Tibial nerve (tissue), 4 donors: ENCODE data around the gene PRRT1. TPM values are rescaled to one million over a fixed set of nuclear protein-coding genes. Genes with fewer than 3 reads are reported as not detected.
"Not testable (repeated sequence)": the region's sequence is repeated elsewhere in the genome, so short reads cannot be mapped to it uniquely, and the experiment has no call there.

ENCODE experiments used
- DNase-seq, 2 donors: peaks; one replicate each; pipeline ENCODE4 v3.0.0-alpha.2; 2019; ENCODE audit warnings: low spot score in 2 of 2
- H3K27ac ChIP-seq, 4 donors: fragments of 200-600 bp; sonication (generic) in 3 of 4; one replicate each; pipeline ENCODE4 v1.5.1; 2017 to 2019; ENCODE audit warnings: mild to moderate bottlenecking in 1 of 4
- H3K27me3 ChIP-seq, 2 donors: fragments of 200-600 bp; sonication (generic) in 1 of 2; one replicate each; pipeline versions ENCODE4 v1.5.1 to v1.6.0; 2017 to 2019
- H3K36me3 ChIP-seq, 3 donors: fragments of 200-600 bp; sonication (generic); one replicate each; pipeline ENCODE4 v1.5.1; 2018 to 2019
- H3K4me1 ChIP-seq, 4 donors: fragments of 200-600 bp; sonication (generic) in 3 of 4; one replicate each; pipeline ENCODE4 v1.5.1; 2017 to 2019
- H3K4me3 ChIP-seq, 4 donors: fragments of 200-600 bp; sonication (generic) in 3 of 4; one replicate each; pipeline ENCODE4 v1.5.1; 2017 to 2019; ENCODE audit warnings: mild to moderate bottlenecking in 1 of 4, moderate library complexity in 1 of 4
- H3K9me3 ChIP-seq, 4 donors: fragments of 200-600 bp; sonication (generic) in 3 of 4; one replicate each; pipeline ENCODE4 v1.5.1; 2017 to 2019
- EP300 ChIP-seq, 2 donors: sonication (generic); formaldehyde crosslinking; IDR thresholded peaks; one replicate each; pipeline ENCODE4 v1.6.1; 2017; ENCODE audit warnings: antibody characterized with exemption in 2 of 2, mild to moderate bottlenecking in 1 of 2
- POLR2A ChIP-seq, 2 donors: fragments of 450-650 bp; IDR thresholded peaks; one replicate each; pipeline ENCODE4 v1.6.1; 2017; ENCODE audit warnings: antibody characterized with exemption in 2 of 2, mild to moderate bottlenecking in 2 of 2, moderate library complexity in 2 of 2
- WGBS, 2 donors: methylation state at CpG; one replicate each; pipeline ENCODE4 v1.1.5; 2018; 5-methylcytosine and 5-hydroxymethylcytosine counted together
- total RNA-seq, 4 donors: library from RNA; depleted of rRNA; stranded (reverse); fragments of >200 nt; gene quantifications; one replicate each; pipeline ENCODE4 v1.1.0, GENCODE V29; 2016
- TF ChIP-seq, protein P1 (sequence below), 5 experiments: fragments of 200-600 bp in 3 of 5; fragments of 450-650 bp in 2 of 5; sonication (generic) in 3 of 5; IDR thresholded peaks; one replicate each; pipeline ENCODE4 v1.5.1; 2016 to 2019; ENCODE audit warnings: antibody characterized with exemption in 5 of 5, mild to moderate bottlenecking in 3 of 5, moderate library complexity in 2 of 5

PRRT1 gene
- total RNA-seq, 4 donors from 2014 or later = 0.21 to 2.7 (median 1.7) TPM

DNA sequence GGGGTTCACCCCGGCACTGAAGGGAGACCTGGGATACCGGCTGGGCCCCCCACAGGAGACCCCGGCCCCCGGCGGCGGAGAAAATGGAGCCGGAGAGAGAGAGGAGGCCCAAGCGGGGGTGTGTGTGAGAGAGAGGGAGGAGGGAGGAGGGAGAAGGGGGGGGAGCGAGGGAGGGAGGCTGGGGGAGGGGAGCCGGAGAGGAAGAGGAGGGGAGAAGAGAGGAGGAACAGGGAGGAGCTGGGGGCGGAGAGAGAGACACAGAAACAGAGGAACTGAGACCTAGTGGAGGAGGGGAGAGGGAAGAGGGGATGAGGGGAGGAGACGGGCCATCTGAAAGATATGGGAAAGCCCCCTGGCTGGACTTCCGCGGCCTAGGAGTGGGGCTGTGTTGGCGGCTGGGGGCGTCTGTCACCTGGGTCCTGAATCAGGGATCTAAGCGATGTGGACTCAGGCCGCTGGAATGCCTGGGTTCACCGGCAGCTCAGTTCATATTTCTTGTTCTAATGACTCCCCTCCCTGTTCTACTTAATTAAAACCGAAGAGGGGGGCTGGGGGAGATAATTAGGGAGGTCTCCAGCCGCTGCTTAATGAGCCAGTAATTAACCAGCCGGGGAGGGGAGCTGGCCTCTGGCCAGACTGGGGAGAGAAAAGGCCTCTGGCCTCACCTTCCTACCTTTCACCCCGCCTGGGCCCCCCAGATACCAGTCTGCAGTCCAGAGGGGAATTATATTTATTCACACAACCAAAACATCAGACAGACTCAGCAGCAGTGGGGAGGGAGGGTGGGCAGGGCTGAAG is 38.5 kb upstream of the PRRT1 start, which contains the start of gene PBX2:
TSS of gene PBX2 (minus strand) at position 149 of the 798 bp plus-strand sequence. CDS start 287 bp downstream, outside the sequence.
- Histone ChIP-seq H3K36me3 (peaks cover 0 to 20% (median 6%) of the 10 kb centered on the region in 3 donors), H3K9me3 (no peaks in the 10 kb centered on the region), H3K4me3 (peak within 1 kb of the TSS; percentile 60 to 89 (median 75)), H3K27ac (peak within 1 kb of the TSS; percentile 97 to 100 (median 99)), H3K27me3 (no peaks in the 10 kb centered on the region), H3K4me1 (peaks cover 0 to 88% (median 63%) of the 10 kb centered on the region in 4 donors)
- 1 to 2% methylated on average over 15 to 22 of the region's 23 CpGs for WGBS, 2 donors
- TF ChIP-seq, protein P1, sequence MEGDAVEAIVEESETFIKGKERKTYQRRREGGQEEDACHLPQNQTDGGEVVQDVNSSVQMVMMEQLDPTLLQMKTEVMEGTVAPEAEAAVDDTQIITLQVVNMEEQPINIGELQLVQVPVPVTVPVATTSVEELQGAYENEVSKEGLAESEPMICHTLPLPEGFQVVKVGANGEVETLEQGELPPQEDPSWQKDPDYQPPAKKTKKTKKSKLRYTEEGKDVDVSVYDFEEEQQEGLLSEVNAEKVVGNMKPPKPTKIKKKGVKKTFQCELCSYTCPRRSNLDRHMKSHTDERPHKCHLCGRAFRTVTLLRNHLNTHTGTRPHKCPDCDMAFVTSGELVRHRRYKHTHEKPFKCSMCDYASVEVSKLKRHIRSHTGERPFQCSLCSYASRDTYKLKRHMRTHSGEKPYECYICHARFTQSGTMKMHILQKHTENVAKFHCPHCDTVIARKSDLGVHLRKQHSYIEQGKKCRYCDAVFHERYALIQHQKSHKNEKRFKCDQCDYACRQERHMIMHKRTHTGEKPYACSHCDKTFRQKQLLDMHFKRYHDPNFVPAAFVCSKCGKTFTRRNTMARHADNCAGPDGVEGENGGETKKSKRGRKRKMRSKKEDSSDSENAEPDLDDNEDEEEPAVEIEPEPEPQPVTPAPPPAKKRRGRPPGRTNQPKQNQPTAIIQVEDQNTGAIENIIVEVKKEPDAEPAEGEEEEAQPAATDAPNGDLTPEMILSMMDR (IDR thresholded peaks at IDR 0.05) = peak in 1 of 5 experiments; percentile 25
- TF ChIP-seq POLR2A (IDR thresholded peaks at IDR 0.05) (peak; percentile 67 to 95), EP300 (IDR thresholded peaks at IDR 0.05) (peak; percentile 19 to 96)
- DNase-seq = peak; percentile 92 to 97

DNA sequence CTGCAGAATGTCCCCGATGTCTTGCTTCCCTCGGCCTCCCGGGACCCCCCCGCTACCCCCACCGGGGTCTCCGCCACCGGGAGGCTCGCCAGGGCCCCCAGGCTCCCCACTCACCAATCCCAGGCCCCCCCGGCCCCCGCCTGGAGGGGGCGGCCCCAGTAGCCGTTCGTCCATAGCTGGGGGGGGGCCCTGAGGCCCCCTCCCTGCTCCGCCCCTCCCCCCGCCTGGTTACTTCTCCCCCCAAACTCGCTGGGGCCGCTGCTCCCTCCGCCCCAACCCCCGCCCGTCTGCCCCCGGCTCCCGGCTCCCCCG is 38.0 kb upstream of the PRRT1 start:
- H3K9me3 ChIP-seq = no peaks in the 10 kb centered on the region
- DNase-seq = no peak
- TF ChIP-seq, protein P1 (IDR thresholded peaks at IDR 0.05) = no peak
- no peak for TF ChIP-seq POLR2A (IDR thresholded peaks at IDR 0.05)
- TF ChIP-seq EP300 (IDR thresholded peaks at IDR 0.05) = no peak
- WGBS, 2 donors = 0 to 14% methylated on average over 1 to 6 of the region's 23 CpGs
- no peaks in the 10 kb centered on the region for H3K27me3 ChIP-seq
- H3K4me1 ChIP-seq = peaks cover 0 to 87% (median 59%) of the 10 kb centered on the region in 4 donors
- peaks cover 0 to 20% (median 6%) of the 10 kb centered on the region in 3 donors for H3K36me3 ChIP-seq
- H3K4me3 ChIP-seq = peak overlapping the region; percentile 60 to 89 (median 75)
- peak overlapping the region; percentile 97 to 100 (median 99) for H3K27ac ChIP-seq

DNA sequence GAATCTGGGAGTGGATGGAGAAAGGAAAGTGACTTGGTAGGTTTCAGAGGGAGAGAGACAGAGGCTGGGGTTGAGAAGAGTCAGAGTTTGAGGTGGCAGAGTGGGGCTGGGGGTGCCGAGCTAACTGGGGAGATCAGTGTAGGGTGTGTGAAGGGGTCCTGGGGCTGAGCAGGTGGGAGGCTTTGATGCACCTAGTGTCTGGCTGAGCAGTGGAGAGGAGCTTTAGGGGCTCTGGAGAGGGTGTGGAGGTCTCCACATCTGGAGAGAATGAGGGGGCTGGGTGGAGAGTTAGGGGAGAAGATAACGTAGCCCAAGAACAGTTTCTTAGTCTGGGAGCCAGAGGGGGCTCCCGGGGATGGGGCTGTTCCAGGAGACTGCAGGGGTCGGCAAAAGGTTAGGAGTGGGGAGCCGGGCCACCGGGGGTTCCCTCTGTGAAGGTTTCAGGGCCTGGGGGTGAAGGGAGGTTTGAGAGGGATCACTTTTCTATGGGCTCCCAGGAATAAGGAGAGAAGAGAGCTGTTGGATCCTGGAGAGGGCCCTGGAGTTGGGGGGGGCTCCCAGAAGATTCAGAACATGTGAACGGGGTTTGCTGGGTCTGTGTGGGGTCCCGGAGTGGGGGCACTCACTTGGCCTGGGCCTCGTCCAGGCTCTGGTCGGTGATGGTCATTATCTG is 37.5 kb upstream of the PRRT1 start:
- H3K4me3 ChIP-seq = peak overlapping the region; percentile 60 to 89 (median 75)
- no peak for TF ChIP-seq EP300 (IDR thresholded peaks at IDR 0.05)
- TF ChIP-seq, protein P1 (IDR thresholded peaks at IDR 0.05) = no peak
- TF ChIP-seq POLR2A (IDR thresholded peaks at IDR 0.05) = no peak
- H3K4me1 ChIP-seq = peaks cover 0 to 87% (median 54%) of the 10 kb centered on the region in 4 donors
- no peak for DNase-seq
- WGBS, 2 donors = 2% methylated on average over 10 of the region's 10 CpGs
- peaks cover 0 to 22% (median 6%) of the 10 kb centered on the region in 3 donors for H3K36me3 ChIP-seq
- H3K9me3 ChIP-seq = no peaks in the 10 kb centered on the region
- H3K27me3 ChIP-seq = no peaks in the 10 kb centered on the region
- H3K27ac ChIP-seq = peak overlapping the region; percentile 97 to 100 (median 99)

DNA sequence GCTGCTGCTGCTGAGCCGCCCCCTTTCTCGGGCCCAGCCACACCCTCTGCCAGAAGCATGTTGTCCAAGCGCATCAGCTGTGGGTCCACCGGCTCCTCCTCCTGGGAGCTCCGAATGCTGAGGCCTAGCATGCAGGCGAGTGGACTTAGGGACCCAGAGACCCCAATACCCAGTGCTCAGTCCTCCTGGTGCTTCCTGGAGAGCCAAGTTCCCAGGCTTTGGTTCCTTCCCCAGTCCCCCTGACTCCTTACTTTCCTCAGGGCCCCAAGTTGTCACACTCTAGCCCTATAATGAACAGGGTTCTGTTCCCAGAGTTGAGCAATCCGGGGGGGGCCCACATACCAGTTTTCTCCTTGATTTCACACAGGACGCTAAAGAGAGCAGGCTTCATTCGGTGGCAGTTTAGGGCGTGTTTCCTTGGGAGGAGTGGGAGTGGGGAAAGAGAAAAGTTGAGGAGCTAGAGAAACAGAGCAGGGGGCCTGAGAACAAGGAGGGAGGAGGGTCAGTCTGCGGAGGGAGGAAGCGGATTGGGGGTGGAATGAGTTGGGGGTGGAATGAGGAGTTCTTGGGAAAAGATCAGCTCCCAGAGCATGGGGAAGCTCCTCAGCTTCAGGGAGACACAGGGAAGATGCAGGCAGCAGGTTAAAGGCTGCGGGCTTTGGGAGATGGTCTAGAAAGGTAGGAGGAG is 36.8 kb upstream of the PRRT1 start:
- DNase-seq = peak in 1 of 2 donors; percentile 55
- H3K27me3 ChIP-seq = no peaks in the 10 kb centered on the region
- peak overlapping the region; percentile 60 to 89 (median 75) for H3K4me3 ChIP-seq
- peaks cover 0 to 29% (median 8%) of the 10 kb centered on the region in 3 donors for H3K36me3 ChIP-seq
- H3K4me1 ChIP-seq = peaks cover 0 to 86% (median 50%) of the 10 kb centered on the region in 4 donors
- WGBS, 2 donors = 2 to 14% methylated on average over 9 to 12 of the region's 13 CpGs
- H3K9me3 ChIP-seq = no peaks in the 10 kb centered on the region
- TF ChIP-seq EP300 (IDR thresholded peaks at IDR 0.05) (peak in 1 of 2 donors; percentile 64), POLR2A (IDR thresholded peaks at IDR 0.05) (peak in 1 of 2 donors; percentile 34)
- TF ChIP-seq, protein P1 (IDR thresholded peaks at IDR 0.05) = no peak
- H3K27ac ChIP-seq = peak overlapping the region; percentile 97 to 100 (median 99)

DNA sequence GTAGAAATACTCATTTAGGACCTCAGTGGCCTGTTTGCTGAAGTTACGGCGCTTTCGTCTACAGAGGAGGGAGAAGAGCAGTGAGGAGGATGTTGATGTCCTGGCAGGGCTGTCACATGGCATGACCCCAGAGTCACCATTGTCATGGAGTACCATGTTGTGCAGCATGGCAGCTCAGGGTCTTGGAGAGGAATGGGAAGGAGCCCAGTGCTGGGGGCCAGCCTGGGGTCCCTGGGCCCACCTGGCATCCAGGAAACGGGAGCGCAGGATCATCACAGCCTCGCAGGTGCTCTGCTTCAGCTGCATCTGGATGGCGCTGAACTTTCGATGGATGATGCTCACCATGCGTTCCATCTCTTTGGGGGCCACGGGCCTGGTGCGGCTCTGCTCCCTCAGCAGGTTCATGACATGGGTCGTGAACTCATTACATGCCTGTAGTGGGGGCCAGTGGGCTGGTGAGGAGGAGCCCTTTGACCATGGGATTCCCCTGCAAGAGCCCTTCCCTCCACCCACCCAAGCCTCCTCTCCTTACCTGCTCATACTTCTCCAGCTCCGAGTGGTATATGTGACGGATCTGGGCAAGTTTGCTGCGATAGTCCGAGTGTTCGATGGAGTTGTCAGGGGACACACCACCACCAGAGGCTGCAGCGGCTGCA is 36.1 kb upstream of the PRRT1 start:
- peaks cover 0 to 79% (median 45%) of the 10 kb centered on the region in 4 donors for H3K4me1 ChIP-seq
- not testable (repeated sequence) for H3K27me3 ChIP-seq, H3K9me3 ChIP-seq, DNase-seq
- peak overlapping the region; percentile 97 to 100 (median 99) for H3K27ac ChIP-seq
- WGBS, 2 donors = 63 to 66% methylated on average over 14 to 18 of the region's 18 CpGs
- peaks cover 0 to 35% (median 15%) of the 10 kb centered on the region in 3 donors for H3K36me3 ChIP-seq
- H3K4me3 ChIP-seq = peak overlapping the region in 3 of 4 donors; percentile 60 to 89 (median 79)
